ENCODE measurements around the gene NXT1.

Gene NXT1

DNA sequence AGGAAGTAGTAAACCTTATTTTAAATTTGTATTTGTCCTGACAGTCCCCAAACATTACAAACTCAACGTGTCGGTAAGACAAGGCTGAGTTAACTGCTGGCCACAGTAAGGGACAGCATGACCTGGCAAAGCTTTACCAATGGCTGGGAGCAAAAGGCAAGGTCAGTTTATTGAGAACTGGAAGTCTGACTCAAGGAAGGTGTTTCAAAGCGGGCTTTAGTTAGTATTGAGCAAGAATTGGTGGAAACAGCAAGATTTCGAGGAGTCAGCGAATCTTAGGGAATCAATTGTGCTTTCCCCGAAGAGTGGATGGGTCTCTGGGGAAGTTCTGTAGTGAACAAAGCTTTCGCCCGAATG is 10.5 kb downstream of the NXT1 start:
- DNase-seq (ENCODE audit: low read depth) = peak; percentile 18

DNA sequence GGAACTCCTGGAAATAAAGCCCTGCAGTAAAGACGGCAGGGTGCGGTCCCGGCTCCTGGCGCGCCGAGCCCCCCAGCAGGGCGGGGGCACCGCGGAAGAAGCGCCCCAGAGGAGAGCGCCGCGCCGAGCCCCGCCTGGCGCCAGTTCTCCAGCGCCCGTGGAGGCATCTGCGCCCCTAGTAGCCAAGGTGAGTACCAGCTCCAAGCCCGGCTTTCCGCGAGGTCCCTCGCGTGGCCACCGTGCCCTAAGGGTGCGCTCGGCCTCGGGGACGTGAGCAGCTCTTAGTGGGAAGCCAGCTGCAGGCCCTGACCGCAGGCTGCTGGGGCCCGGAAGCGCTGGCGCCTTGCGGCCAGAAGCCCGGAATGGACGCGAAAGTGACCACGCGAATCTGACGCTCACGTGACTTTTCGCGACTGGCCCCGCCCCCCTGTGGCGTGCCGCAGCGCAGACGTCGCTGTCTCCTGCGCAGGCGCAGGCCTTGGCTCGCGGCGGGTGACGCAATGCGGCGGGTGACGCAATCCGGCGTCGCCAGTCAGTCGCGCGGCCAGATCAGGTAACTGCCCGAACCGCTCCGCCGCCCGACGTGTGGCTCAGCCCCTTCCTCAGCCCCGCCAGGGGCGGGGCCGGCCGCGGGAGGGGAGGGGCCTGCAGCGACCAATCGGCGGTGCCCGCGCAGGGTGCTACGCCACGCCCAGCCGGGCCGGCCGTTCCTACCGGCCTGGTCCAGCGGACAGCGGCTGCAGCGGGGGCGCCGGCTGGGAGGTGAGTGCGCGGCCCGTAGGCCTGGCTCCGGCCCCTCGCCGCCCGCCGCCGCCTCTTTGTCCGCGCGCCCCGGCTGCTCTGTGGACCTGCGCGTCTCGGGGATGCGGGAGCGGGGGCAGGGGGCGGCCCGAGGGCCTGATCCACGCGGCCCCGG is 11.1 kb downstream of the NXT1 start, which contains the start of gene GZF1:
Gene GZF1, plus strand, starts transcription at position 707 of the 916 bp plus-strand sequence. CDS start 2,202 bp downstream, outside the sequence.
- peak; percentile 98 for DNase-seq (ENCODE audit: low read depth)

DNA sequence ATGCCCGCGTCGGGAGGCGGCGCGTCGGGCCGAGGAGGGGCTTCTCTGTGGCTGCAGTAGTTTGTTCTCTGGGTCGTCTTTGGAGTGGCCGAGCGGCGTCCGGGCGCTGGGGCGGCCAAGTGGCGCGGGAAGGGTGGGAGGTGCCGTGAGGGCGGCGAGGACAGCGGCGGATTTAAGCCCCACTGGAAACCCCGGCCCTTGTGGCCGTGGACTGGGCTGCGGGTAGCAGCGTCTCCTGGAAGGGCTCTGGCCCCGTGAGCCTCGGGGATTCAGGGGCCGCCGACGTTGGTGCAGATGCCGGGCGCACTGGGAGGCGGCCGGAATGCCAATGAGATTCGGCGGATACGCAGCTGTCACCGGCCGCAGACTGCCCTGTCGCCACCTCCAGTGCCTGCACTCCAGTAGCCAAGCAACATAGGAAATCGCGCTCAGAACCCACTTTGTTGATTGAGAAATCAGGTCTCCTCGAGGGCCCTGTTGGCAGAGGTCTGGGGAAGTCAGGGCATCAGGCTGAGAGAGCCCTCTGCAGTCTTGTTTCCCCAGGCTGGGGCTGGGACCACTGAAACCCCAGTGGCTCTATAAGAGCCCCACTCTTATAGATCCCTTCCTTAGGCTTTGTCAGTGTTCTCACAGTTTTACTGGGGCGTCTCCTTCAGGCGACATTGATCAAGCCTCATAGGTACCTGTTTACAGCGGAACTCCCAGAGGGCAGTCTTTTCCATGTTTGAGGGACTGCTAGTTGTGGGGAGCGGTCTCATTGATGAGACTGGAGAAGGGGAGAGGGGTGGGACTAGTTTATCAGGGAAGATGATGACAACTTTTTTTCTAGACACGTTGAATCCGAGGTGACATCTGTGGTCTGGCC is 12.0 kb downstream of the NXT1 start:
- DNase-seq (ENCODE audit: low read depth) = peak; percentile 57

DNA sequence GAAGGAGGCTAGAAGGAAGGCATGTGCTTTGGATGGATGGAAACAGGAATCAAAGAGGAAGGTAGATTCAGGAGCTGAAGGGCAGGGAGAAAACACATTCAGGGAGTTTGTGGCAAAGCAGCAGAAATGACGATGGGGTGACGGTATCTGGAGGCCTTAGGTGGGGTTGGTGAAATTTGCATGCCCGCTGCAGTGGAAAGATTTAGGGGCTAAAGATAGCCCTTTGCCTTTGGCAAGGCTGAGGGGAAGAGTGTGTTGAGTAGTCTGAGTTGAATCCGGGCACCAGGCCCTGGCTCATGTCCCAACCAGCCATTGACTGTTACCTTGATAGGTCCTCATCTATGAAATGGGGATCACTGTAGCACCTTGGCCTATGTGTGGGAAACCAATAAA is 12.7 kb downstream of the NXT1 start:
- no peak for DNase-seq (ENCODE audit: low read depth)

DNA sequence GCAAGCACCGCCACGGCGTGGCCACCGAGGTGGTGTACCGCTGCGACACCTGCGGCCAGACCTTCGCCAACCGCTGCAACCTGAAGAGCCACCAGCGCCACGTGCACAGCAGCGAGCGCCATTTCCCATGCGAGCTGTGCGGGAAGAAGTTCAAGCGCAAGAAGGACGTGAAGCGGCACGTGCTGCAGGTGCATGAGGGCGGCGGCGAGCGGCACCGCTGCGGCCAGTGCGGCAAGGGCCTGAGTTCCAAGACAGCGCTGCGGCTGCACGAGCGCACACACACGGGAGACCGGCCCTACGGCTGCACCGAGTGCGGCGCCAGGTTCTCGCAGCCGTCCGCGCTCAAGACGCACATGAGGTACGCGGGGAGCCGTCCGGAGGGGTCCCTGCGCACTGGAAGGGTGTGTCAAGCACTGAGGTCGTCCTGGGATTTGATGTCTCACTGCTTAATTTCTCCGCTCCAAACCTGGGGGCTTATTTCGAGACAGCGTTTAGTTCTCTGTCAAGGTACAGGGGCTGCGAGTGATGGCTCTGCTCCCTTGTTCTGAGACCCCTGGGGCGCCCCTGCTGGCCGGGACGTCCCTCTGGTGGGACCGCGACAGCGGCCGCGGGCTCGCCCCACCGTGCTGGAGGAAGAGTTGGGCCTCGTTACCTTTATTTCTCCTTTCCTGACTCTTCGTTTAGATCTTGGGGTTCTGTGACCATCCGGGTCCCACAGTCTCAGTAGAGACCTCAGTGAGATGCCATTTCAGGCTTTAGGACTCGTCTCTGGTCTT is 15.0 kb downstream of the NXT1 start:
- no peak for DNase-seq (ENCODE audit: low read depth)

DNA sequence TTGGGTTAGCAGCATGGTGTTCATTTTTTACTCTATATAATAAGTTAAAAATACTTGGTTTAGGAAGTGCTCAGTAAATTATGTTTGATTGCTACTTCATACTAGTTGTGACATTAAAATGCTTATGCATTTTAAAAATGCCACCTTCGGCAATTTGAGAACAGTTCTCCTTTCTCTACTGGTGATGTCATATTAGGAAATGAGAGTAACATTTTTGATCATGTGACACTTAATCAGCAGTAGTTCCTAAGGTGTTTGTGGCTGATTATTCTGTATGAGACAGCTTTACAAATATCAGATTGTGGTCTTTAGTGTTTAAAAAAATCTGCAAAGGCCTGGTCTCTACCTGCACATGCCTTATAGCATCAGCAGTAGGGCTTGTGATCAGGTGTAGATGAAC is 15.8 kb downstream of the NXT1 start:
- no peak for DNase-seq (ENCODE audit: low read depth)

DNA sequence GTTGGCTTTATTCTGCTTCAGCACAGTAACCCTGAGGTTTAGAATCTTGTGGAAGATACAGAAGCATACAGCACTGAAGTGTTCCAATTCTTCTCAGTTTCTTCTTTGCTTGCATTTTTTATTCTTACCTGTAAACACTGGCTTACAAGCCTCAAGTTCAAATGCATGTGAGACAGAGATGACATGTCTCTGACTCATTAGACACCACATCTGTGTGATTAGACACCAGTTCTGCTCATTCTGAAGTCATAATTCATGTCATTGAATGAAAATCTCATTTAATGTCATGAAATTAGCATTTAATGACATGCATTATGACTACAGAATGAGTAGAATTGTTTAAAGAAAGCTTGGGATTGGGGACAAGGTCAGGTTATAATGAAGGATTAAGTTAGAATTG is 17.2 kb downstream of the NXT1 start:
- no peak for DNase-seq (ENCODE audit: low read depth)

GRCh38 chr20:23368316-23369071 is 17.9 kb downstream of the NXT1 start:
- DNase-seq (ENCODE audit: low read depth) = peak; percentile 28

- no peak for DNase-seq (ENCODE audit: low read depth)
These were observed 18.7 kb downstream of the NXT1 start for GRCh38 chr20:23369072-23369823.

DNA sequence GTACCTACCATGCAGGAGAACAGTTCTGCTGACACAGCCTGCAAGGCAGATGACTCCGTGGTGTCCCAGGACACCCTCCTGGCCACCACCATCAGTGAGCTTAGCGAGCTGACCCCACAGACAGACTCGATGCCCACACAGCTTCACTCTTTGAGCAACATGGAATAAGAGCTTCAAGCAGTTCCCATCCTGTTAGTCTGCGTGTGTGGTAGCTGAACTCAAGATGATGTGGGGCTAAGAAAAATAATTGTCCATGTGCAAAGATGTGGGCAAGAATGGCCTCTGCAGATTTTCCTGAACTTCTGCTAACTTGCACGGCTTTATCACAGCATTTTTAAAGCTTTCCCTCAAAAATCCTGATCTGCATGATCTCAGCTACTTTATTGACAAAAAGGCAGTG is 19.7 kb downstream of the NXT1 start:
- DNase-seq (ENCODE audit: low read depth) = no peak

DNA sequence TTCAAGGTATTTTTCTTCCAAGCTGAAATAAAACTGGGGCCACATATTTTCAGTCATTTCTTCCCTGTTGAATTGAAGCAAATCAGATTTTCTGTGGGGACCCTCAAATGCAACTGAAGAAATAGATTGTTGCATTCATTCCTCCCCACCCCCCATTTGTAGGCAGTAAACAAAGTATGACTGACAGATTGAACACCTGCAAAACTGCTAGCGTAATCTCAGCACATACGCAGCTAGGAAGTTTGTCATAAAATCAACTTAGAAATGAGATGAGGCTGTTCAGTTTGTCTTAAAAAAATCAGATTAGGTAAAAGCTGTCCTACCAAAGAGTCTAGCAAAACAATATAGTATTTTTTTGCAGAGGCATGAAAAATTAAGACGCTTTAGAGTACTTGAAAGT is 20.3 kb downstream of the NXT1 start:
- DNase-seq (ENCODE audit: low read depth) = no peak

- DNase-seq (ENCODE audit: low read depth) = no peak
These were observed 20.9 kb downstream of the NXT1 start for GRCh38 chr20:23371496-23371895.

DNA sequence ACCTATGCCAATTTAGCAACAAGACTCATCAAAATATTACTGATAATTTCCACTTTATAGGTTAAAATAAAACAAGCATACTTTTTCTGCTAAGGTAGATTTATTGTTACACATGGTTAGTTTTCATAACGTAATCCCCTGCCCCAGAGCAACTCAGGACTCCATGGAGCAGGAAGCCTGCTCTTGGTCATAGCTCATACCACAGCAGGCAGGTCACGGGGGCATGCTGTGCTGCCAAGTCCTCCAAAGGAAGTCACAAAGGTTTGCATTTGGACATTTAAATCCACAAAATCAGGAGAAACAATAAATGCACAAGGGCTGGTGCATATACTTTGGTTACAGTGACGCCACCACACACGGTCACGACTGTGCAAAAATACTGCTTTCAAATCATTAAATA is 23.9 kb downstream of the NXT1 start:
- no peak for DNase-seq (ENCODE audit: low read depth)

GRCh38 chr20:23375827-23376226 is 25.2 kb downstream of the NXT1 start:
- DNase-seq (ENCODE audit: low read depth) = no peak

DNA sequence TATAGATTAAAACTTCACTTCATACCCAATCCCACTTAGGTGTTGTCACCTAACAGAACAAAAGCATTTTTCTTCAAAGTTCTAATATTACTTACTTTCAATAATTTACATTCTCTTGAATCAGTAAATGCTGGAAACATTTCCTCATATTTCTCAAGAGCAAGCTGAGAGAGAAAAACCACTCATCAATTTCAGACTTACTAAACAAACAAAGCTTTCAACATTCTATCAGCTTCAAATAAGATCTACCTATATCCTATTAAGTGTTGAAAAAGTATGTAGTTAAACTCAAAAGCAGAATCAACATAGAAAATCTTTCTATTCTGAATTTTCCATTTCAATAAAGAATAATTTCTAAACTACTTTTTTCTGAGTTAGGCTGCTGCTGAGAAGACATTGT is 29.2 kb downstream of the NXT1 start:
- DNase-seq (ENCODE audit: low read depth) = no peak

DNA sequence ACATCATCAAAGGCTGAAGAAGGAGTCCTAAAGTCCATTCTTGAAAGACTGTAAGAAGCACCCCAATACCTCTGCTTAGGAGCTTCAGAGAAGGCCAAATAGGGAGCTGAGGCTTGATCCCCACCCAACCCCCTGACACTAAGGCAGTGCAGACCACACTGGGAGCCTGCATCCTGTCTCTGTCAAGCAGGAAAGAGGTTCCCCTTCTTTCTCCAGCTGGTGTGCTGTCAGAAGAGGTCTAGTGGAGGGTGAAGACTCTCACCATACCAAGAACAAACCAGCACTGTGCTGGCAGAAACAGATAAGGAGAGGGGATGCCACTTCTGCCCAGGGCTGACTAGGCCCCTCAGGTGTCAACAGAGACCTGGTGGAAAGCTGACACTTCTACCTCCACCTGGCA is 31.3 kb downstream of the NXT1 start:
- no peak for DNase-seq (ENCODE audit: low read depth)

DNA sequence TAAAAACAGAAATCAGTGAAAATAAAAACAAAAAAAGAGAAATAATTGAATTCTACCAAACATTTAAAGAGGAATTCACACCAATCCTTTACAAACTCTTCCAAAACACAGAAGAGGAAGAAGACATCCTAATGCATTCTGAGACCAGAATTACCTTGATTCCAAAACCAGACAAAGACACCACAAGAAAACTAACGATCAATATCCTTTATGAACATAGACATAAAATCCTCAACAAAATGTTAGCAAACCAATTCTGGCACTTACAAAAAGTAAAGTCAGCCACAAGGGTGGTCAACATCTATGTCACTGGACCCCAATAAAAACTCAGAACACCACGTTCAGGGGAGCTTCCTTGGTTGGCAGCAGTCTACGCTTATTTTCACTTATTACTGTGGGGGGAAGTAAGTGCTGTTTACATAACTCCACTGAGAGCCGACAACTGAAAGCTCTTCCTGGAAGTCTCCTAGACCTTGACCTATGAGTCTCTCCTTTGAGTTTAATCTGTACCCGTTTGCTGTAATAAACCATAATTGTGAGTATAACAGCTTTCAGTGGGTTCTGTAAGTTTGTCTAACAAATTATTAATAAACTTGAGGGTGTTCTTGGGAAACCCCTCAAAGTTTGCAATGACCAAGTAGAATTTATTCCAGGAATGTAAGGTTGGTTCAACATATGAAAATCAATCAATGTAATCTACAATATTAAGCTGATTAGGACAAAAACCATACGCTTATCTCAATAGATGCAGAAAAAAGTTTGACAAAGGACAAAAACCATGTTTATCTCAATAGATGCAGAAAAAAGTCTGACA is 35.9 kb downstream of the NXT1 start:
- no peak for DNase-seq (ENCODE audit: low read depth)

DNA sequence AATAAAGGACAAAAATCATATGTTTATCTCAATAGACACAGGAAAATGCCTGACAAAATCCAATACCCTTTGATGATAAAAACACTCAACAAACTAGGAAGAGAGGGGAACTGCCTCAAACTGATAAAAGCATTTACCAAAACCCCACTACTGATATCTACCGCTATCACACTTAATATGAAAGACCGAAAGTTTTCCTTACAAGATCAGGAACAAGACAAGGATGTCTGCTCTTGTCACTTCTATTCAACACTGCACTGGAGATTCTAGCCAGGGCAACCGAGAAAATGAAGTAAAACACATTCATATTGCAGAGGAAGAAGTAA is 36.5 kb downstream of the NXT1 start:
- no peak for DNase-seq (ENCODE audit: low read depth)

- no peak for DNase-seq (ENCODE audit: low read depth)
These were observed 39.6 kb downstream of the NXT1 start for GRCh38 chr20:23390091-23390774.
